ENCODE data around the gene NAGS. TPM values are rescaled to one million over a fixed set of nuclear protein-coding genes. Genes with fewer than 3 reads are reported as not detected.

NAGS gene
- total RNA-seq, 1 donor from 2014 or later, result 48.2 TPM

DNA sequence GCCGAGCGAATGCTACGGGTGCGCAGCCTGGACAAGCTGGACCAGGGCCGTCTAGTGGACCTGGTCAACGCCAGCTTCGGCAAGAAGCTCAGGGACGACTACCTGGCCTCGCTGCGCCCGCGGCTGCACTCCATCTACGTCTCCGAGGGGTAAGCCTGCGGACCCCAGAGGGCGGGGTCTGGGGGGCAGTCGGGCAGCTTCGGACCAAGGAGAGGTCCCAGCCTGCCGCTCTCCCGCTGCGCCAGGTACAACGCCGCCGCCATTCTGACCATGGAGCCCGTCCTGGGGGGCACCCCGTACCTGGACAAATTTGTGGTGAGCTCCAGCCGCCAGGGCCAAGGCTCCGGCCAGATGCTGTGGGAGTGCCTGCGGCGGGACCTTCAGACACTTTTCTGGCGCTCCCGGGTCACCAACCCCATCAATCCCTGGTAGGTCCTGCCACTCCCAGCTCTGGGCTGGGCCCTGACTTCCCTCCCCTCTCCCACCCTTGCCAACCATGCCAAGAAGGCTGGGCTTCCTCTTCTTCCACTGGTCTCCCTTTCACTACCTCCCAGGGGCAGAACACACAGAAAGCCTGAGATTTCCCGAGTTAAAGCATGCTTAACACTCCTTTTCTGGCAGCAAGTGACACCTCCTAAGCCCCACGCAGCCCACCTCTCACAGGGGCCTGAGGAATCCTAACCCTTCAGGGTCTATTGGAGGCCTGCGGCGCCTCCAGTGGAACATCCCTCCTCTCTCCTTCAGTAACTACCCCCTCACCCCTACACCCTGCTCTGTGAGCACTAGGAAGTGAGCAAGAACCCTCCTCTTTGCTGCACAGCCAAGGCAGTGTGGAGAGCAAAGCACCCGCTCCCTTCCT, 3.2 kb downstream of the NAGS start:
- peaks cover 0 to 7% of the 10 kb centered on the region in 2 donors for H3K36me3 ChIP-seq
- intact Hi-C loops (cut with DNase I), result loop anchor here (2.0 to 5.0 kb wide), 3 partner anchors 35 to 115 kb away; partner anchors contain the start of genes G6PC3 and HDAC5
- TF ChIP-seq, protein P1, sequence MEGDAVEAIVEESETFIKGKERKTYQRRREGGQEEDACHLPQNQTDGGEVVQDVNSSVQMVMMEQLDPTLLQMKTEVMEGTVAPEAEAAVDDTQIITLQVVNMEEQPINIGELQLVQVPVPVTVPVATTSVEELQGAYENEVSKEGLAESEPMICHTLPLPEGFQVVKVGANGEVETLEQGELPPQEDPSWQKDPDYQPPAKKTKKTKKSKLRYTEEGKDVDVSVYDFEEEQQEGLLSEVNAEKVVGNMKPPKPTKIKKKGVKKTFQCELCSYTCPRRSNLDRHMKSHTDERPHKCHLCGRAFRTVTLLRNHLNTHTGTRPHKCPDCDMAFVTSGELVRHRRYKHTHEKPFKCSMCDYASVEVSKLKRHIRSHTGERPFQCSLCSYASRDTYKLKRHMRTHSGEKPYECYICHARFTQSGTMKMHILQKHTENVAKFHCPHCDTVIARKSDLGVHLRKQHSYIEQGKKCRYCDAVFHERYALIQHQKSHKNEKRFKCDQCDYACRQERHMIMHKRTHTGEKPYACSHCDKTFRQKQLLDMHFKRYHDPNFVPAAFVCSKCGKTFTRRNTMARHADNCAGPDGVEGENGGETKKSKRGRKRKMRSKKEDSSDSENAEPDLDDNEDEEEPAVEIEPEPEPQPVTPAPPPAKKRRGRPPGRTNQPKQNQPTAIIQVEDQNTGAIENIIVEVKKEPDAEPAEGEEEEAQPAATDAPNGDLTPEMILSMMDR (IDR thresholded peaks at IDR 0.05), result no peak
- no peaks in the 10 kb centered on the region for H3K27me3 ChIP-seq
- no peak overlapping the region for H3K27ac ChIP-seq
- DNase-seq (ENCODE audit: low spot score in 2 of 2), result no peak
- H3K4me3 ChIP-seq, result peak overlapping the region; percentile 51 to 67
- no peaks in the 10 kb centered on the region for H3K9me3 ChIP-seq
- peaks cover 4 to 31% of the 10 kb centered on the region in 2 donors for H3K4me1 ChIP-seq

DNA sequence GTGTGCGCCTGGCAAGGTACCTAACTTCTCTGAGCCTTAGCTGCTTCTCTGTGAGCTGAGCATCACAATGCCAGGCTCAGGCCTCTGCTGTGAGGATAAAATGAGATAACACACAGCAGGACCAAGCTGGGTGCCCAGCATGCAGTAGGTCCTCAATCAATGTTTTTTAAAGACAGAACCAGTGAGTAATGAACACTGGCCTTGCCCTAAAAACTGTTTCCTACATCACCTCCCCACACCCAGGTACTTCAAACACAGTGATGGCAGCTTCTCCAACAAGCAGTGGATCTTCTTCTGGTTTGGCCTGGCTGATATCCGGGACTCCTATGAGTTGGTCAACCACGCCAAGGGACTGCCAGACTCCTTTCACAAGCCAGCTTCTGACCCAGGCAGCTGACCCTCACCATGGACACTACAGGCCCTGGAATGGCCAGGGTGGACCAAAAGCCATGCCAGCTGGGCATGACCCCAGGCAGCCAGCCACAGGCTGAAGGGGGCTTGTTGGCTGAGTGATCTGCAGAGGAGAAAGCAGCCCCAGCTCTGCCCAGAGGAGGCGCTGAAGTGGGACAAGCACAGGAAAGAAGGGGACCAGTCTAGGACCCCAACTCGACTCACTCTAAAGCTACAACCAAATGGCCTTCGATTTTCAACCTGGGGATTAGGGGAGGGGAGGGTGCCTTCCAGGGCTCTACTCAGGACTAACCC, 3.9 kb downstream of the NAGS start:
- Histone ChIP-seq H3K4me1 (peaks cover 4 to 31% of the 10 kb centered on the region in 2 donors), H3K27ac (no peak overlapping the region), H3K36me3 (peaks cover 0 to 8% of the 10 kb centered on the region in 2 donors), H3K27me3 (no peaks in the 10 kb centered on the region), H3K4me3 (peak overlapping the region in 1 of 2 donors; percentile 67), H3K9me3 (no peaks in the 10 kb centered on the region)
- TF ChIP-seq, protein P1 (IDR thresholded peaks at IDR 0.05), result no peak
- no peak for DNase-seq (ENCODE audit: low spot score in 2 of 2)
- intact Hi-C loops (cut with DNase I), result loop anchor here (5.0 kb wide), 2 partner anchors 34 to 114 kb away; partner anchors contain the start of gene HDAC5

DNA sequence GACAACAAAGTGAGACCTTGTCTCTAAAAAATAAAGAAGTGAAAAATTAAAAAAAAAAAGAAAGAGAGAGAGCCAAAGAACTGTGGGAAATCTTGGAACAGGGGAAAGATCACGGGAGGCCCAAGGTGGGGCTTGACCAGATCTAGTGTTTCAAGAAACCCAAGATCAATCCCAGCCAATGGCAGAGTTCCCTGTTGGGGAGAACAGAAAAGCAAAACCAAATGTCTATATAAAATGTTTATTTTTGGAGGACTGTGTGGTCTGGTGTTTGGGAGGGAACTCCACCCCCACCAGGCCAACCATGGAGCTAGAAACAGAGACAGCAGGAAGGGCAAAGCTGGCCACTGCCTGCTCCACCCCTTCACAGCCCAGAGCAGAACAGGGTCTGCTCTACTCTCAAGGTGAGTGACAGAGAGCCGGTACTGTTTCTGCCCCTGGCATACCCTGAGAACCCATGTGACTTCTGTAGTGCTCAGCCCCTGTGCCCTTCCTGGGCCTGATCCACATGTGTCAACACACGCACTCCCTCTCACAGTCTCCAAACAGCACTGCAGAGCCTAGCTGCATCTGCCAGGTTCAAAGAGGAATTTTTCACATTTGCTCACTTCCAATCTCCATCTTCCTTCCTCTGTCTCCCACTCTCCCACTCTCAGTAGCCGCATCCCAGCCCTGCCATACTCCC, 6.7 kb downstream of the NAGS start:
- H3K27me3 ChIP-seq, result no peaks in the 10 kb centered on the region
- peaks cover 0 to 8% of the 10 kb centered on the region in 2 donors for H3K36me3 ChIP-seq
- DNase-seq (ENCODE audit: low spot score in 2 of 2), result no peak
- H3K4me3 ChIP-seq, result no peak overlapping the region
- H3K27ac ChIP-seq, result no peak overlapping the region
- TF ChIP-seq, protein P1 (IDR thresholded peaks at IDR 0.05), result no peak
- H3K9me3 ChIP-seq, result no peaks in the 10 kb centered on the region
- H3K4me1 ChIP-seq, result peaks cover 9 to 31% of the 10 kb centered on the region in 2 donors
- intact Hi-C loops (cut with DNase I), result loop anchor here (10.0 kb wide), 1 partner anchor 526 kb away; the partner anchor contains the start of gene DHX8

DNA sequence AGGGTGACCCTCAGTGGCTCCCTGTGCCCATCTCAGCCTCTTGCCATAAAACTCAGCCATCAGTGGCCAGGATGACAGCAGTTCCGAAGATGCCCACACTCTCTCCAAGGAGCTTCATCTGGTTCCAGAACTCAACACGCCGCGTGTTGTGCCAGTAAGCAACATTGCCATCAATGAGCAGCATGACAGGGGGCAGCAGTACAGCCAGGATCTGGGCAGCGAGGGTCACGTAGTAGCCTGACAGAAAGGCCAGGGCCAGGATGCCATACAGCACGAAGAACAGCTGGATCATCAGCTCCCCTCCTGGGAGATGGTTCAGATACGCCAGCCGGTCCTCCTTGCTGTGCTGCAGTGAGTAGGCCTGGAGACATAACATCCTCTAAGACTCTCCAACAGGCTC, 7.5 kb downstream of the NAGS start:
- intact Hi-C loops (cut with DNase I), result loop anchor here (10.0 kb wide), 1 partner anchor 527 kb away; the partner anchor contains the start of gene DHX8
- peaks cover 7 to 25% of the 10 kb centered on the region in 2 donors for H3K4me1 ChIP-seq
- H3K27me3 ChIP-seq, result no peaks in the 10 kb centered on the region
- no peak overlapping the region for H3K27ac ChIP-seq
- H3K9me3 ChIP-seq, result no peaks in the 10 kb centered on the region
- no peak for DNase-seq (ENCODE audit: low spot score in 2 of 2)
- TF ChIP-seq, protein P1 (IDR thresholded peaks at IDR 0.05), result no peak
- H3K4me3 ChIP-seq, result no peak overlapping the region
- peaks cover 0 to 8% of the 10 kb centered on the region in 2 donors for H3K36me3 ChIP-seq

GRCh38 chr17:44012391-44012790, 8.0 kb downstream of the NAGS start:
- Histone ChIP-seq H3K27ac (no peak overlapping the region), H3K9me3 (no peaks in the 10 kb centered on the region), H3K4me3 (no peak overlapping the region), H3K36me3 (peaks cover 0 to 8% of the 10 kb centered on the region in 2 donors), H3K4me1 (peaks cover 7 to 20% of the 10 kb centered on the region in 2 donors), H3K27me3 (no peaks in the 10 kb centered on the region)
- DNase-seq (ENCODE audit: low spot score in 2 of 2), result no peak
- intact Hi-C loops (cut with DNase I), result loop anchor here (10.0 kb wide), 1 partner anchor 528 kb away; the partner anchor contains the start of gene DHX8
- TF ChIP-seq, protein P1 (IDR thresholded peaks at IDR 0.05), result no peak

Measured in ascending aorta (tissue), 2 donors.